ENCODE data around the gene CAPN11. TPM values are rescaled to one million over a fixed set of nuclear protein-coding genes. Genes with fewer than 3 reads are reported as not detected.

CAPN11 gene
- total and polyA plus RNA-seq, 2 of the 4 experiments (the other 2 are of a cell fraction), result not detected

DNA sequence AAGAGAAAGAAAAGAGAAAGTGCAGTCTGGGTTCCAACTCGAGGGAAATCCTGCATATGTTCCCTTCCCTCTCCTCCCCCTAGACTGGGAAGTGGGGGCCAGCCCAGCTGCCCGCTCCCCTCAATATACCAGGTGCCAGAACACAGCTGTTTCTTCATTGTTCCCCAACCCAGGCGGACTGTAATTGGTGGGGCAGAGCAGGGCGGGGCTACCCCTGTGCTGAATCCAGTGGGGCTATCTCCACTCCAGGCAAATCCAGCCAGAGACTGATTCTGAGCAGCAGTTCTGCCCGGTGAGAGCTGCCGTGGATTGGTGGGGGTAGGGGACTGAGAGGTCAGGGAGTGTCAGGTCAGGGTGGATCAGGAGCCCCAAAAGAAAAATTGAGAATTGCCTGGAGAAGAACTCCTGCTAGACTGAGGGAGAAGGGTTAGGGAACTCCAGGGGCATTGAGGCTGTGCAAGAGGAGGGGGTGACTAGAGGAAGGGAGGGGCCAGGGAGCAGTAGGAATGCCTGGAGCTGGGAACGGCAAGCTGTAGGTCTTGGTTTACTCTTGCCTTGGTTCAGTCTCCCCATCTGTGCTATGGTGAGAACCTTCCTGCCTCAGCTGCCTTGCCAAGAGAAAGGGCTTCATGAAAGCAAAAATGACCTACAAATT is 58.2 kb downstream of the CAPN11 start, which contains the start of gene MYMX:
Gene MYMX (plus strand): TSS at position 250 of the 655 bp plus-strand sequence. CDS start 546 bp downstream, outside the sequence.
- H3K9me1 ChIP-seq (ENCODE audit: insufficient read depth, low read length), result peaks cover 4% of the 10 kb centered on the region; the same call in 1 of the 2 replicates
- peak within 1 kb of the TSS; percentile 51 for H2AFZ ChIP-seq (replicated peaks; ENCODE audit: low read length, poor library complexity)
- H3K4me1 ChIP-seq (ENCODE audit: control insufficient read depth, insufficient read depth, low read length), result peaks cover 6% of the 10 kb centered on the region
- no peaks in the 10 kb centered on the region for H3K9me3 ChIP-seq (ENCODE audit: control insufficient read depth, insufficient read depth, low read length)
- H3K18ac ChIP-seq (ENCODE audit: low read depth, low read length), result no peak within 1 kb of the TSS
- H3K27ac ChIP-seq (ENCODE audit: insufficient read depth, low read length), result no peak within 1 kb of the TSS
- H3K23ac ChIP-seq (ENCODE audit: low read depth, low read length), result no peak within 1 kb of the TSS
- H3K36me3 ChIP-seq (ENCODE audit: control insufficient read depth, insufficient read depth, low read length), result no peaks in the 10 kb centered on the region
- DNase-seq (no peak), ATAC-seq (ENCODE audit: low read depth) (no peak)
- H4K20me1 ChIP-seq (ENCODE audit: insufficient read depth, low read length), result no peaks in the 10 kb centered on the region
- ChIA-PET POLR2A (ENCODE audit: unreplicated experiment) (no interaction called here), CTCF (interaction anchor here (0.7 kb wide), 1 partner anchor 31 kb away, joined by 9 read pairs; no protein-coding TSS in a partner anchor)
- no peak within 1 kb of the TSS for H3K4me2 ChIP-seq (ENCODE audit: low read depth, low read length)
- no peak within 1 kb of the TSS for H2BK20ac ChIP-seq (ENCODE audit: low read depth, low read length)
- in situ Hi-C loops (cut with MboI; ENCODE audit: low sequenced_read_pairs) (no loop called here), intact Hi-C loops (cut with micrococcal nuclease) (no loop called here), dilution Hi-C loops (cut with HindIII; ENCODE audit: low sequenced_read_pairs, unreplicated experiment) (no loop called here)
- no peak within 1 kb of the TSS for H3K4ac ChIP-seq (ENCODE audit: low read depth, low read length)
- H4K91ac ChIP-seq (ENCODE audit: insufficient read depth, low read depth, low read length), result no peak within 1 kb of the TSS
- BruUV-seq (replicated peaks), result no TSS peak
- no peak within 1 kb of the TSS for H3K56ac ChIP-seq (ENCODE audit: extremely low read depth, insufficient read depth, low read length)
- WGBS, 2 experiments (ENCODE audit: extremely low coverage in 2 of 2, insufficient read length in 1 of 2), result 0% methylated on average over 1 of the region's 7 CpGs; no CpG with 5 or more reads in 1 of the 2 experiments
- no peak within 1 kb of the TSS for H2AK5ac ChIP-seq (ENCODE audit: low read depth, low read length)
- TF ChIP-seq, protein P1, sequence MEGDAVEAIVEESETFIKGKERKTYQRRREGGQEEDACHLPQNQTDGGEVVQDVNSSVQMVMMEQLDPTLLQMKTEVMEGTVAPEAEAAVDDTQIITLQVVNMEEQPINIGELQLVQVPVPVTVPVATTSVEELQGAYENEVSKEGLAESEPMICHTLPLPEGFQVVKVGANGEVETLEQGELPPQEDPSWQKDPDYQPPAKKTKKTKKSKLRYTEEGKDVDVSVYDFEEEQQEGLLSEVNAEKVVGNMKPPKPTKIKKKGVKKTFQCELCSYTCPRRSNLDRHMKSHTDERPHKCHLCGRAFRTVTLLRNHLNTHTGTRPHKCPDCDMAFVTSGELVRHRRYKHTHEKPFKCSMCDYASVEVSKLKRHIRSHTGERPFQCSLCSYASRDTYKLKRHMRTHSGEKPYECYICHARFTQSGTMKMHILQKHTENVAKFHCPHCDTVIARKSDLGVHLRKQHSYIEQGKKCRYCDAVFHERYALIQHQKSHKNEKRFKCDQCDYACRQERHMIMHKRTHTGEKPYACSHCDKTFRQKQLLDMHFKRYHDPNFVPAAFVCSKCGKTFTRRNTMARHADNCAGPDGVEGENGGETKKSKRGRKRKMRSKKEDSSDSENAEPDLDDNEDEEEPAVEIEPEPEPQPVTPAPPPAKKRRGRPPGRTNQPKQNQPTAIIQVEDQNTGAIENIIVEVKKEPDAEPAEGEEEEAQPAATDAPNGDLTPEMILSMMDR (conservative IDR thresholded peaks at IDR 0.05; ENCODE audit: low read depth, low read length), result no peak
- TF ChIP-seq MXI1 (IDR thresholded peaks at IDR 0.05; ENCODE audit: borderline replicate concordance, low read depth, low read length), result no peak
- no peak for TF ChIP-seq SMC3 (IDR thresholded peaks at IDR 0.05; ENCODE audit: low read depth, low read length)
- TF ChIP-seq, protein P2, sequence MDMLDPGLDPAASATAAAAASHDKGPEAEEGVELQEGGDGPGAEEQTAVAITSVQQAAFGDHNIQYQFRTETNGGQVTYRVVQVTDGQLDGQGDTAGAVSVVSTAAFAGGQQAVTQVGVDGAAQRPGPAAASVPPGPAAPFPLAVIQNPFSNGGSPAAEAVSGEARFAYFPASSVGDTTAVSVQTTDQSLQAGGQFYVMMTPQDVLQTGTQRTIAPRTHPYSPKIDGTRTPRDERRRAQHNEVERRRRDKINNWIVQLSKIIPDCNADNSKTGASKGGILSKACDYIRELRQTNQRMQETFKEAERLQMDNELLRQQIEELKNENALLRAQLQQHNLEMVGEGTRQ (IDR thresholded peaks at IDR 0.05; ENCODE audit: low read depth, low read length), result no peak
- TF ChIP-seq POLR2A (IDR thresholded peaks at IDR 0.05; ENCODE audit: low read depth, low read length), result no peak
- no peak within 1 kb of the TSS for H3K14ac ChIP-seq (replicated peaks; ENCODE audit: low read depth, low read length)
- no peaks in the 10 kb centered on the region for H3K79me1 ChIP-seq (ENCODE audit: low read depth in 1 of 2, low read length in 2 of 2)
- H2AK9ac ChIP-seq (replicated peaks; ENCODE audit: low read depth, low read length, poor library complexity), result peak within 1 kb of the TSS; percentile 28
- no peak within 1 kb of the TSS for H2BK120ac ChIP-seq (ENCODE audit: low read depth, low read length)
- H3K27me3 ChIP-seq (ENCODE audit: control insufficient read depth, insufficient read depth, low read length), result peaks cover 18% of the 10 kb centered on the region
- no peak within 1 kb of the TSS for H2BK15ac ChIP-seq (ENCODE audit: low read depth, low read length)
- no peak within 1 kb of the TSS for H4K8ac ChIP-seq (ENCODE audit: low read depth in 2 of 2, low read length in 2 of 2)
- no peak within 1 kb of the TSS for H4K5ac ChIP-seq (ENCODE audit: low read depth, low read length)
- no peak within 1 kb of the TSS for H3K9ac ChIP-seq (ENCODE audit: low read depth, low read length)
- no peak within 1 kb of the TSS for H2BK5ac ChIP-seq (ENCODE audit: low read depth, low read length, poor library complexity, severe bottlenecking)
- no peak within 1 kb of the TSS for H3K4me3 ChIP-seq (ENCODE audit: insufficient read depth, low read depth, low read length)
